AG09309 (cell line): ENCODE measurements around the gene MRPS25.

Experiments used
- DNase-seq: peaks from one replicate; pipeline ENCODE4 v3.0.0-alpha.2; 2010; ENCODE audit warnings: low read depth
- H3K4me3 ChIP-seq: 2 replicates; pipeline ENCODE4 v1.5.1; 2011; ENCODE audit warnings: mild to moderate bottlenecking, low read depth, low read length, moderate library complexity; ENCODE audit not compliant: control insufficient read depth
- CTCF ChIP-seq: IDR thresholded peaks from 2 replicates; pipeline ENCODE4 v1.5.1; 2011; ENCODE audit warnings: mild to moderate bottlenecking, low read depth, low read length, inconsistent platforms; ENCODE audit not compliant: insufficient read depth, control insufficient read depth; ENCODE audit errors: missing control alignments

The MRPS25 gene

GRCh38 chr3:15060029-15060428 is 5.1 kb downstream of the MRPS25 start:
- no peak for DNase-seq
- H3K4me3 ChIP-seq: no peak overlapping the region
- no peak for TF ChIP-seq CTCF

- no peak for DNase-seq
- TF ChIP-seq CTCF: no peak
- H3K4me3 ChIP-seq: no peak overlapping the region
Measured at GRCh38 chr3:15056676-15057404, 8.3 kb downstream of the MRPS25 start.

- TF ChIP-seq CTCF: no peak
- no peak for DNase-seq
- H3K4me3 ChIP-seq: no peak overlapping the region
Measured at GRCh38 chr3:15055019-15055557, 10.0 kb downstream of the MRPS25 start.

- no peak for TF ChIP-seq CTCF
- no peak for DNase-seq
- no peak overlapping the region for H3K4me3 ChIP-seq
Measured at GRCh38 chr3:15053541-15053940, 11.6 kb downstream of the MRPS25 start.

- no peak overlapping the region for H3K4me3 ChIP-seq
- DNase-seq: no peak
- TF ChIP-seq CTCF: no peak
Measured at GRCh38 chr3:15052335-15053242, 12.5 kb downstream of the MRPS25 start.

GRCh38 chr3:15051531-15051930 is 13.6 kb downstream of the MRPS25 start:
- TF ChIP-seq CTCF: peak; percentile 59
- no peak for DNase-seq
- H3K4me3 ChIP-seq: no peak overlapping the region
